Breast epithelium (tissue), 4 donors: ENCODE measurements around the gene ZCCHC14. TPM values are rescaled to one million over a fixed set of nuclear protein-coding genes. Genes with fewer than 3 reads are reported as not detected.

Experiments used
- DNase-seq, 2 donors: peaks; one replicate each; pipeline ENCODE4 v3.0.0-alpha.2; 2019; ENCODE audit warnings: low spot score in 2 of 2
- H3K27ac ChIP-seq, 2 donors: fragments of 200-600 bp; sonication (generic) in 1 of 2; one replicate each; pipeline ENCODE4 v1.5.1; 2016 to 2019; ENCODE audit warnings: mild to moderate bottlenecking in 1 of 2
- H3K27me3 ChIP-seq, 2 donors: fragments of 200-600 bp; sonication (generic) in 1 of 2; one replicate each; pipeline versions ENCODE4 v1.5.1 to v1.6.0; 2017 to 2019; ENCODE audit warnings: control low read depth in 1 of 2, mild to moderate bottlenecking in 1 of 2
- H3K36me3 ChIP-seq: fragments of 200-600 bp; one replicate; pipeline ENCODE4 v1.5.1; 2019
- H3K4me1 ChIP-seq, 2 donors: fragments of 200-600 bp; sonication (generic); one replicate each; pipeline ENCODE4 v1.5.1; 2016 to 2019; ENCODE audit warnings: control low read depth in 1 of 2
- H3K4me3 ChIP-seq, 3 donors: fragments of 200-600 bp; sonication (generic); 1 replicate in 2 of 3; 2 replicates in 1 of 3; pipeline ENCODE4 v1.5.1; 2016 to 2019; ENCODE audit warnings: mild to moderate bottlenecking in 3 of 3, moderate library complexity in 2 of 3
- H3K9me3 ChIP-seq, 2 donors: fragments of 200-600 bp; sonication (generic) in 1 of 2; one replicate each; pipeline ENCODE4 v1.5.1; 2016 to 2019; ENCODE audit warnings: control low read depth in 1 of 2
- CTCF ChIP-seq, 3 donors: fragments of 450-650 bp; IDR thresholded peaks; one replicate each; pipeline ENCODE4 v1.5.1; 2016 to 2017; ENCODE audit warnings: antibody characterized with exemption in 3 of 3, mild to moderate bottlenecking in 3 of 3, moderate library complexity in 3 of 3
- POLR2A ChIP-seq: fragments of 450-650 bp; IDR thresholded peaks from one replicate; pipeline ENCODE4 v1.6.1; 2016; ENCODE audit warnings: antibody characterized with exemption, mild to moderate bottlenecking, moderate library complexity
- POLR2AphosphoS5 ChIP-seq, 3 donors: sonication (generic); formaldehyde crosslinking; IDR thresholded peaks; one replicate each; pipeline ENCODE4 v1.6.1; 2017; ENCODE audit warnings: antibody characterized with exemption in 3 of 3
- intact Hi-C: fragments of 100-400 bp; cut with DNase I; formaldehyde crosslinking; loops from one replicate; pipeline ENCODE4 v1.15.1; 2023; ENCODE audit warnings: low total_unique reads
- total RNA-seq, 3 donors: library from RNA; depleted of rRNA; stranded (reverse); fragments of >200 nt; gene quantifications; one replicate each; pipeline ENCODE4 v1.1.0, GENCODE V29; 2016

ZCCHC14 gene
- total RNA-seq, 3 donors from 2014 or later: 15.2 to 21.0 (median 18.7) TPM

DNA sequence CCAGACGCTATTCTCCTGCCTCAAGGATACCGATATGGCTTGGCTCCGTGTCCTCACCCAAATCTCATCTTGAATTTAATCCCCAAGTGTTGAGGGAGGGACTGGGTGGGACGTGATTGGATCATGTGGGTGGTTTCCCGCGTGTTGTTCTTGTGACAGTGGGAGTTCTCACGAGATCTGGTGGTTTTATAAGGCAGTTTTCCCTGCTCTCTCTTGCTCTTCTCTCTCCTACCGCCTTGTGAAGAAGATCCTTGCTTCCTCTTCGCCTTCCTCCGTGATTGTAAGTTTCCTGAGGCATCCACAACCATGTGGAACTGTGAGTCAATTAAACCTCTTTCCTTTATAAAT is 43.9 kb upstream of the ZCCHC14 start:
- no peaks in the 10 kb centered on the region for H3K4me1 ChIP-seq
- H3K36me3 ChIP-seq: no peaks in the 10 kb centered on the region
- H3K27me3 ChIP-seq: peaks cover 0 to 10% of the 10 kb centered on the region in 2 donors
- H3K4me3 ChIP-seq: no peak overlapping the region
- H3K9me3 ChIP-seq: peaks cover 6 to 17% of the 10 kb centered on the region in 2 donors
- intact Hi-C loops: no loop called here
- no peak overlapping the region for H3K27ac ChIP-seq
- no peak for DNase-seq
- TF ChIP-seq POLR2A (no peak), CTCF (IDR thresholded peaks at IDR 0.05) (no peak), POLR2AphosphoS5 (IDR thresholded peaks at IDR 0.05) (no peak)

DNA sequence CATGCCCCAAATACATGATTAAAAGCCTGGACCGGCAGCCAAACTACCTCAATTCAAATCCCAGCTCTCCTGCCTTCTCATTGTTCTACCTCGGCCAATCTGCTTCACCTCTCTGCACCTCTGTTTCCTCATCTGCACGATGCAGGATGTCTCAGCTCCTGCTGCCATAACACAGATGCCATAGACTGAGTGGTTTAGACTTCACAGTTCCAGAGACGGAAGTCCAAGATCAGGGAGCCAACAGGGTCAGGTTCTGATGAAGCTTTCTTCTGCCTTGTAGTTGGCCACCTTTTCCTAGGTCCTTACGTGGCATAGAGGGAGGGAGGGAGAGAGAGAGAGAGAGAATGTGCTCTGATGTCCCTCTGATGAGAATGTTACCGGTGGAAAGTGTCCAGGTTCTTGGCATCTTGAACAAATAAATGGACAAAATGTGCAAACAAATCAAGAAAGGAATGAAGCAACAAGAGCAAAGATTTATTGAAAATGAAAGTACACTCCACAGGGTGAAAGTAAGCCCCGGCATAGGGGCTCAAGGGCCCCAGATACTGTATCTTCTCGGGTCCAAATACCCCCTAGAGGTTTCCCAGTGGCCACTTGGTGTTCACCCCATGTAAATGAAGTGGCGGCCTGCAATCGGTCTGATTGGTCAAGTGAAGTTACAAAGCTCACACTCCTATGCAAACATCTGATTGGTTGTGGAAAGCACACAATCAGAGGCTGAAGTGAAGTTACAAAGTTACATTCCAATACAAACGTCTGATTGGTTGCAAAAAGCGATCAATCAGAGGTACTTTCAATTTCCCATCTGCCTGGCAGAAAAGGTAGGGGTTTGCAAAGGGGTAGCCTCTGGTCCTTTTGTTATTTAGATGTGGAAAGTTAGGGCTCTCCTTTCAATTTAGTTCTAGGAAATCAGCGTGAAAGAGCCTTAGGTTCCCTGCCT is 43.3 kb upstream of the ZCCHC14 start:
- no peak for DNase-seq
- H3K36me3 ChIP-seq: no peaks in the 10 kb centered on the region
- H3K4me3 ChIP-seq: no peak overlapping the region
- H3K27me3 ChIP-seq: peaks cover 0 to 5% of the 10 kb centered on the region in 2 donors
- no peak overlapping the region for H3K27ac ChIP-seq
- peaks cover 6 to 17% of the 10 kb centered on the region in 2 donors for H3K9me3 ChIP-seq
- TF ChIP-seq POLR2AphosphoS5 (IDR thresholded peaks at IDR 0.05) (no peak), CTCF (IDR thresholded peaks at IDR 0.05) (no peak), POLR2A (no peak)
- H3K4me1 ChIP-seq: no peaks in the 10 kb centered on the region
- intact Hi-C loops: no loop called here

DNA sequence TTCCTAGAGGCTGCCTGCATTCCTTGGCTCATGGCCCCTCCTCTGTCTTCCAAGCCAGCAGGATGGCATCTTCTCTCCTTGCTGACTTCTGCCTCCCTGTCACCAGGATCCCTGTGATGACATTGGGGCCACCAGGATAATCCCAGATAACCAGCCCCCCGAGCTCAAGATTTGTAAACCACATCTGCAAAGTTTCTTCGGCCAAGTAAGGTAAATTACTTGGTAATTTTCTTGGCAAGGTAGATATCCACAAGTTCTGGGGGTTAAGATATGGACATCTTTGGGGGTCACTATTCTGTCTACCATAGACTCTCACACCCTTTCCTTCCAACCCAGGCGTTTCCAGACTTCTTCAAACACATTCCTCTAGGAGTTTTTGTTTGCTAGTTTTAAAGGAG is 42.6 kb upstream of the ZCCHC14 start:
- H3K4me3 ChIP-seq: no peak overlapping the region
- no peaks in the 10 kb centered on the region for H3K36me3 ChIP-seq
- TF ChIP-seq POLR2A (no peak), POLR2AphosphoS5 (IDR thresholded peaks at IDR 0.05) (no peak), CTCF (IDR thresholded peaks at IDR 0.05) (no peak)
- intact Hi-C loops: no loop called here
- H3K27ac ChIP-seq: no peak overlapping the region
- H3K27me3 ChIP-seq: peaks cover 0 to 5% of the 10 kb centered on the region in 2 donors
- peaks cover 6 to 22% of the 10 kb centered on the region in 2 donors for H3K9me3 ChIP-seq
- no peaks in the 10 kb centered on the region for H3K4me1 ChIP-seq
- DNase-seq: no peak

- DNase-seq: no peak
- Histone ChIP-seq H3K9me3 (peaks cover 11 to 29% of the 10 kb centered on the region in 2 donors), H3K27me3 (no peaks in the 10 kb centered on the region), H3K4me1 (no peaks in the 10 kb centered on the region), H3K4me3 (no peak overlapping the region), H3K36me3 (no peaks in the 10 kb centered on the region), H3K27ac (no peak overlapping the region)
- intact Hi-C loops: no loop called here
- TF ChIP-seq CTCF (IDR thresholded peaks at IDR 0.05): no peak
- TF ChIP-seq POLR2A: no peak
- no peak for TF ChIP-seq POLR2AphosphoS5 (IDR thresholded peaks at IDR 0.05)
These were observed 41.9 kb upstream of the ZCCHC14 start for GRCh38 chr16:87534751-87535150.

GRCh38 chr16:87534030-87534653 is 41.3 kb upstream of the ZCCHC14 start:
- no peak for TF ChIP-seq CTCF (IDR thresholded peaks at IDR 0.05)
- no peak for TF ChIP-seq POLR2A
- no peak for TF ChIP-seq POLR2AphosphoS5 (IDR thresholded peaks at IDR 0.05)
- DNase-seq: no peak
- no peaks in the 10 kb centered on the region for H3K36me3 ChIP-seq
- H3K27me3 ChIP-seq: no peaks in the 10 kb centered on the region
- H3K4me3 ChIP-seq: no peak overlapping the region
- peaks cover 13 to 35% of the 10 kb centered on the region in 2 donors for H3K9me3 ChIP-seq
- no peaks in the 10 kb centered on the region for H3K4me1 ChIP-seq
- intact Hi-C loops: no loop called here
- H3K27ac ChIP-seq: no peak overlapping the region
